K562 (cell line): ENCODE measurements around the gene MBP. TPM values are rescaled to one million over a fixed set of nuclear protein-coding genes. Genes with fewer than 3 reads are reported as not detected.

Experiments
- ATAC-seq: fragments of 200-7000 bp; cut with Tn5 transposase; 3 replicates; pipeline ENCODE4 v1.9.1; 2020; ENCODE audit warnings: moderate library complexity
- BruUV-seq: library from RNA; stranded (reverse); fragments of 400-500 nt; replicated peaks from 2 replicates; lab custom pipeline; 2021; lab: Mats Ljungman, UMichigan
- CTCF ChIA-PET: fragments of 300-600 bp; formaldehyde crosslinking; extraction: SDS; loops from one replicate; lab custom pipeline; 2021; ENCODE audit warnings: low intra/inter-chr PET ratio; lab: Yijun Ruan, JAX
- POLR2A ChIA-PET: fragments of 300-600, 350-650 bp; sonication (Branson Sonifier 250); formaldehyde crosslinking; extraction: SDS; loops from one replicate; lab custom pipeline; 2021; ENCODE audit warnings: antibody characterized with exemption, inconsistent platforms; lab: Yijun Ruan, JAX
- DNase-seq, 4 experiments: peaks; one replicate each; pipeline versions ENCODE4 v3.0.0 to v3.0.0-alpha.2; 2011 to 2018; ENCODE audit warnings: low spot score in 3 of 4, mixed read lengths in 3 of 4; ENCODE audit errors: extremely low read depth in 1 of 4
- FAIRE-seq: peaks from 2 replicates; lab custom pipeline; 2011; peaks lifted over from hg19 to GRCh38; lab: Jason Lieb, UNC
- H2AFZ ChIP-seq: 2 replicates; pipeline ENCODE4 v1.6.0; 2011; ENCODE audit warnings: low read depth, low read length, control low read depth, inconsistent platforms
- H3K27ac ChIP-seq: fragments of 200-600 bp; 3 replicates; pipeline ENCODE4 v1.8.0; 2011; ENCODE audit warnings: low read depth, mild to moderate bottlenecking, control low read depth, inconsistent platforms, low read length, moderate library complexity, mixed read lengths; ENCODE audit errors: extremely low read depth
- H3K27me3 ChIP-seq, 2 experiments: fragments of 300-600 bp in 1 of 2; 2 replicates in 1 of 2; 3 replicates in 1 of 2; pipeline versions ENCODE4 v1.6.0 to v1.8.0; 2011; ENCODE audit warnings: inconsistent platforms in 2 of 2, low read length in 2 of 2, mild to moderate bottlenecking in 1 of 2, mixed read lengths in 1 of 2, moderate library complexity in 1 of 2; ENCODE audit not compliant: control insufficient read depth in 2 of 2, insufficient read depth in 2 of 2
- H3K36me3 ChIP-seq: fragments of 300-600 bp; 3 replicates; pipeline ENCODE4 v1.8.0; 2011; ENCODE audit warnings: mild to moderate bottlenecking, low read length, inconsistent platforms; ENCODE audit not compliant: control insufficient read depth, insufficient read depth
- H3K4me1 ChIP-seq, 2 experiments: fragments of 200-600 bp in 1 of 2; replicated peaks in 1 of 2; 2 replicates in 1 of 2; 3 replicates in 1 of 2; pipeline versions ENCODE4 v1.5.1 to v1.8.0; 2011; ENCODE audit warnings: inconsistent platforms in 2 of 2, low read length in 2 of 2, mild to moderate bottlenecking in 1 of 2, mixed read lengths in 1 of 2, moderate library complexity in 1 of 2; ENCODE audit not compliant: control insufficient read depth in 2 of 2, insufficient read depth in 2 of 2
- H3K4me2 ChIP-seq: 2 replicates; pipeline ENCODE4 v1.6.1; 2011; ENCODE audit warnings: low read length, control low read depth, inconsistent platforms, mixed read lengths; ENCODE audit not compliant: insufficient read depth
- H3K4me3 ChIP-seq: fragments of 200-600 bp; sonication (generic), shearing (Covaris generic); 2 replicates; pipeline ENCODE4 v1.5.1; 2016; ENCODE audit warnings: control low read depth, inconsistent platforms
- H3K79me2 ChIP-seq: fragments of 200-600 bp; 3 replicates; pipeline ENCODE4 v1.8.0; 2011; ENCODE audit warnings: low read length, inconsistent platforms; ENCODE audit not compliant: control insufficient read depth, insufficient read depth
- H3K9ac ChIP-seq, 2 experiments: 2 replicates each; pipeline versions ENCODE4 v1.6.0 to v1.6.1; 2011; ENCODE audit warnings: low read depth in 2 of 2, low read length in 2 of 2, control low read depth in 1 of 2, inconsistent platforms in 1 of 2, mild to moderate bottlenecking in 1 of 2, mixed read lengths in 1 of 2; ENCODE audit not compliant: insufficient read depth in 1 of 2
- H3K9me1 ChIP-seq: one replicate; pipeline ENCODE4 v1.6.0; 2011; ENCODE audit warnings: inconsistent platforms, mild to moderate bottlenecking, low read length, moderate library complexity; ENCODE audit not compliant: control insufficient read depth, insufficient read depth
- H3K9me3 ChIP-seq: replicated peaks from 2 replicates; pipeline ENCODE4 v1.5.1; 2011; ENCODE audit warnings: low read depth, low read length, inconsistent platforms; ENCODE audit not compliant: control insufficient read depth, insufficient read depth
- H4K20me1 ChIP-seq: replicated peaks from 2 replicates; pipeline ENCODE4 v1.6.1; 2011; ENCODE audit warnings: low read length, inconsistent platforms, mixed read lengths; ENCODE audit not compliant: control insufficient read depth, insufficient read depth
- BCOR ChIP-seq: fragments of 450-650 bp; IDR thresholded peaks from 2 replicates; pipeline ENCODE4 v1.6.1; 2016
- FOXA3 ChIP-seq, 2 experiments: fragments of 450-650 bp in 1 of 2; sonication (generic) in 1 of 2; formaldehyde crosslinking; IDR thresholded peaks in 1 of 2; conservative IDR thresholded peaks in 1 of 2; 2 replicates each; pipeline versions ENCODE4 v1.4.0 to v1.8.0; 2020 to 2022; ENCODE audit warnings: mild to moderate bottlenecking in 2 of 2, missing genetic modification reagents in 1 of 2
- FOXK1 ChIP-seq: sonication (generic); formaldehyde crosslinking; IDR thresholded peaks from 2 replicates; pipeline ENCODE4 v1.8.0; 2022; ENCODE audit warnings: missing genetic modification reagents, mild to moderate bottlenecking, borderline replicate concordance
- HIVEP1 ChIP-seq: fragments of 250-450 bp; sonication (Bioruptor Pico); IDR thresholded peaks from 2 replicates; pipeline ENCODE4 v1.4.0; 2020; ENCODE audit warnings: mild to moderate bottlenecking
- HNRNPL ChIP-seq: fragments of 200-400 bp; formaldehyde crosslinking; IDR thresholded peaks from 2 replicates; pipeline ENCODE4 v1.6.1; 2017; ENCODE audit warnings: low read depth, mild to moderate bottlenecking, low read length
- NFIX ChIP-seq: fragments of 250-450 bp; sonication (Bioruptor Pico); IDR thresholded peaks from 2 replicates; pipeline ENCODE4 v1.4.0; 2020; ENCODE audit warnings: low read depth, mild to moderate bottlenecking, moderate library complexity
- NR2C1 ChIP-seq, 2 experiments: fragments of 450-650 bp; IDR thresholded peaks; 2 replicates each; pipeline ENCODE4 v1.6.1; 2017; ENCODE audit warnings: mild to moderate bottlenecking in 2 of 2, antibody characterized with exemption in 1 of 2, inconsistent platforms in 1 of 2, missing compliant biosample characterization in 1 of 2, missing genetic modification characterization in 1 of 2
- POLR2H ChIP-seq: IDR thresholded peaks from 2 replicates; pipeline ENCODE4 v1.6.1; 2016; ENCODE audit warnings: missing genetic modification characterization, low read depth, mild to moderate bottlenecking, control low read depth, missing compliant biosample characterization, moderate library complexity
- TARDBP ChIP-seq: fragments of 450-650 bp; IDR thresholded peaks from 2 replicates; pipeline ENCODE4 v1.6.1; 2016
- ZNF324 ChIP-seq: fragments of 250-450 bp; sonication (Bioruptor Pico); IDR thresholded peaks from 2 replicates; pipeline ENCODE4 v1.4.0; 2020; ENCODE audit warnings: mild to moderate bottlenecking
- WGBS: fragments of 100-300 bp; shearing (Covaris generic); methylation state at CpG from one replicate; pipeline ENCODE4 v1.1.6; 2016; ENCODE audit warnings: low coverage, mixed read lengths; ENCODE audit not compliant: insufficient coverage; ENCODE audit errors: missing lambda C conversion rate; 5-methylcytosine and 5-hydroxymethylcytosine counted together
- in situ Hi-C: fragments of 300-500 bp; cut with MboI; formaldehyde crosslinking; loops from 4 replicates; pipeline ENCODE4 v1.15.0; 2018; ENCODE audit warnings: inconsistent platforms, mixed read lengths
- intact Hi-C: fragments of 100-400 bp; cut with micrococcal nuclease; formaldehyde crosslinking; loops from 2 replicates; pipeline ENCODE4 v1.14.2; 2022
- polyA plus RNA-seq, 8 experiments: library from polyadenylated mRNA; depleted of rRNA in 4 of 8; stranded (reverse) in 5 of 8; unstranded in 3 of 8; fragments of >200 nt; fragmentation: Nextera tagmentation in 2 of 8; fragmentation: Illumina TruSeq in 1 of 8; extraction: Ambion mirVana in 2 of 8; extraction: Trizol in 1 of 8; gene quantifications; 2 replicates each; pipeline versions ENCODE4 v1.2.1 to v1.2.3, GENCODE V29; 2011 to 2014; ENCODE audit warnings: inconsistent platforms in 1 of 8, missing spikeins in 1 of 8
- total RNA-seq, 7 experiments: library from RNA; depleted of rRNA in 6 of 7; stranded (reverse); fragments of >200 nt in 6 of 7; fragmentation: Illumina TruSeq in 2 of 7; extraction: Trizol in 2 of 7; gene quantifications; 2 replicates each; pipeline versions ENCODE4 v1.2.1 to v1.2.3, GENCODE V29; 2011 to 2021; ENCODE audit warnings: low replicate concordance in 1 of 7
- TF ChIP-seq, protein P1 (sequence below): fragments of 200-800 bp; sonication (Bioruptor generic); IDR thresholded peaks from 2 replicates; pipeline ENCODE4 v1.6.1; 2016; ENCODE audit warnings: missing genetic modification characterization, missing compliant biosample characterization
- TF ChIP-seq, protein P2 (sequence below): fragments of 450-650 bp; IDR thresholded peaks from 2 replicates; pipeline ENCODE4 v1.7.1; 2018; ENCODE audit warnings: mild to moderate bottlenecking, low read depth; ENCODE audit not compliant: partially characterized antibody
- TF ChIP-seq, protein P3 (sequence below): fragments of 450-650 bp; IDR thresholded peaks from 2 replicates; pipeline ENCODE4 v1.6.1; 2018; ENCODE audit warnings: mild to moderate bottlenecking, low read depth; ENCODE audit not compliant: partially characterized antibody

The MBP gene
- total and polyA plus RNA-seq, 9 of the 15 experiments (the other 6 are each of a cell fraction or from before 2014, with no cell fraction given): 0.09 TPM; not detected in 8

DNA sequence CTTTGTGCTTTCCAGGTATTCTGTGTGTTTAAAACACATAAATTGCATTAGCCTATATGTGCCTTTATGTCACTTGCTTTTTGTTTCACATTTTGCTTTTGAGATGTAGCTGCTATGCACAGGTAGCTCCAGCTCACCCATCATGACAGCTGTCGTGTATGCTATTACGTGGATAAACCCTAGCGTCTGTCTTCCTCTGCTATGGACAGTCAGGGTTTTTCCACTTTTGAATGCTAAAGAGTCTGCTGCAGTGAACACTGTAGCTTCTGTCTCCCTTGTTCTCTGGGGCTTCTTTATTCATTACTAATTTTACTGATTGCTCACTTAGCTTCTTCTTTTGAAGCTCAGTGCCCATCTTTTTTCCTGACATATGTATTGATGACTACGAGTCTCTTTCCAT is 24.7 kb upstream of the MBP start:
- DNase-seq (no peak), ATAC-seq (no peak), FAIRE-seq (no peak)
- no peak overlapping the region for H2AFZ ChIP-seq
- H4K20me1 ChIP-seq: no peaks in the 10 kb centered on the region
- ChIA-PET CTCF (no interaction called here), POLR2A (no interaction called here)
- H3K4me1 ChIP-seq: no peaks in the 10 kb centered on the region
- no peaks in the 10 kb centered on the region for H3K79me2 ChIP-seq
- H3K9me3 ChIP-seq: no peaks in the 10 kb centered on the region
- no peaks in the 10 kb centered on the region for H3K9me1 ChIP-seq
- no peak overlapping the region for H3K27ac ChIP-seq
- H3K36me3 ChIP-seq: no peaks in the 10 kb centered on the region
- H3K4me3 ChIP-seq: no peak overlapping the region
- BruUV-seq: no TSS peak
- H3K27me3 ChIP-seq: peaks cover 11 to 14% of the 10 kb centered on the region in 2 experiments
- 0% methylated on average over 4 of the region's 4 CpGs for WGBS
- intact Hi-C loops (no loop called here), in situ Hi-C loops (no loop called here)
- no peak overlapping the region for H3K4me2 ChIP-seq
- H3K9ac ChIP-seq: no peak overlapping the region
- TF ChIP-seq HIVEP1 (CRISPR knock-in tag) (no peak), HNRNPL (no peak), FOXA3 (CRISPR knock-in tag; conservative IDR thresholded peaks at IDR 0.05 in 1 of 2, IDR thresholded peaks at IDR 0.05 in 1 of 2) (no peak), FOXK1 (no peak), TARDBP (no peak), NFIX (no peak), ZNF324 (CRISPR knock-in tag) (no peak), POLR2H (tag) (no peak), BCOR (no peak), NR2C1 (IDR thresholded peaks at IDR 0.05) (no peak), NR2C1 (tag; IDR thresholded peaks at IDR 0.05) (no peak)
- TF ChIP-seq, protein P1, sequence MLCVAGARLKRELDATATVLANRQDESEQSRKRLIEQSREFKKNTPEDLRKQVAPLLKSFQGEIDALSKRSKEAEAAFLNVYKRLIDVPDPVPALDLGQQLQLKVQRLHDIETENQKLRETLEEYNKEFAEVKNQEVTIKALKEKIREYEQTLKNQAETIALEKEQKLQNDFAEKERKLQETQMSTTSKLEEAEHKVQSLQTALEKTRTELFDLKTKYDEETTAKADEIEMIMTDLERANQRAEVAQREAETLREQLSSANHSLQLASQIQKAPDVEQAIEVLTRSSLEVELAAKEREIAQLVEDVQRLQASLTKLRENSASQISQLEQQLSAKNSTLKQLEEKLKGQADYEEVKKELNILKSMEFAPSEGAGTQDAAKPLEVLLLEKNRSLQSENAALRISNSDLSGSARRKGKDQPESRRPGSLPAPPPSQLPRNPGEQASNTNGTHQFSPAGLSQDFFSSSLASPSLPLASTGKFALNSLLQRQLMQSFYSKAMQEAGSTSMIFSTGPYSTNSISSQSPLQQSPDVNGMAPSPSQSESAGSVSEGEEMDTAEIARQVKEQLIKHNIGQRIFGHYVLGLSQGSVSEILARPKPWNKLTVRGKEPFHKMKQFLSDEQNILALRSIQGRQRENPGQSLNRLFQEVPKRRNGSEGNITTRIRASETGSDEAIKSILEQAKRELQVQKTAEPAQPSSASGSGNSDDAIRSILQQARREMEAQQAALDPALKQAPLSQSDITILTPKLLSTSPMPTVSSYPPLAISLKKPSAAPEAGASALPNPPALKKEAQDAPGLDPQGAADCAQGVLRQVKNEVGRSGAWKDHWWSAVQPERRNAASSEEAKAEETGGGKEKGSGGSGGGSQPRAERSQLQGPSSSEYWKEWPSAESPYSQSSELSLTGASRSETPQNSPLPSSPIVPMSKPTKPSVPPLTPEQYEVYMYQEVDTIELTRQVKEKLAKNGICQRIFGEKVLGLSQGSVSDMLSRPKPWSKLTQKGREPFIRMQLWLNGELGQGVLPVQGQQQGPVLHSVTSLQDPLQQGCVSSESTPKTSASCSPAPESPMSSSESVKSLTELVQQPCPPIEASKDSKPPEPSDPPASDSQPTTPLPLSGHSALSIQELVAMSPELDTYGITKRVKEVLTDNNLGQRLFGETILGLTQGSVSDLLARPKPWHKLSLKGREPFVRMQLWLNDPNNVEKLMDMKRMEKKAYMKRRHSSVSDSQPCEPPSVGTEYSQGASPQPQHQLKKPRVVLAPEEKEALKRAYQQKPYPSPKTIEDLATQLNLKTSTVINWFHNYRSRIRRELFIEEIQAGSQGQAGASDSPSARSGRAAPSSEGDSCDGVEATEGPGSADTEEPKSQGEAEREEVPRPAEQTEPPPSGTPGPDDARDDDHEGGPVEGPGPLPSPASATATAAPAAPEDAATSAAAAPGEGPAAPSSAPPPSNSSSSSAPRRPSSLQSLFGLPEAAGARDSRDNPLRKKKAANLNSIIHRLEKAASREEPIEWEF (CRISPR knock-in tag): no peak
- TF ChIP-seq, protein P2, sequence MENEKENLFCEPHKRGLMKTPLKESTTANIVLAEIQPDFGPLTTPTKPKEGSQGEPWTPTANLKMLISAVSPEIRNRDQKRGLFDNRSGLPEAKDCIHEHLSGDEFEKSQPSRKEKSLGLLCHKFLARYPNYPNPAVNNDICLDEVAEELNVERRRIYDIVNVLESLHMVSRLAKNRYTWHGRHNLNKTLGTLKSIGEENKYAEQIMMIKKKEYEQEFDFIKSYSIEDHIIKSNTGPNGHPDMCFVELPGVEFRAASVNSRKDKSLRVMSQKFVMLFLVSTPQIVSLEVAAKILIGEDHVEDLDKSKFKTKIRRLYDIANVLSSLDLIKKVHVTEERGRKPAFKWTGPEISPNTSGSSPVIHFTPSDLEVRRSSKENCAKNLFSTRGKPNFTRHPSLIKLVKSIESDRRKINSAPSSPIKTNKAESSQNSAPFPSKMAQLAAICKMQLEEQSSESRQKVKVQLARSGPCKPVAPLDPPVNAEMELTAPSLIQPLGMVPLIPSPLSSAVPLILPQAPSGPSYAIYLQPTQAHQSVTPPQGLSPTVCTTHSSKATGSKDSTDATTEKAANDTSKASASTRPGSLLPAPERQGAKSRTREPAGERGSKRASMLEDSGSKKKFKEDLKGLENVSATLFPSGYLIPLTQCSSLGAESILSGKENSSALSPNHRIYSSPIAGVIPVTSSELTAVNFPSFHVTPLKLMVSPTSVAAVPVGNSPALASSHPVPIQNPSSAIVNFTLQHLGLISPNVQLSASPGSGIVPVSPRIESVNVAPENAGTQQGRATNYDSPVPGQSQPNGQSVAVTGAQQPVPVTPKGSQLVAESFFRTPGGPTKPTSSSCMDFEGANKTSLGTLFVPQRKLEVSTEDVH: no peak
- TF ChIP-seq, protein P3, sequence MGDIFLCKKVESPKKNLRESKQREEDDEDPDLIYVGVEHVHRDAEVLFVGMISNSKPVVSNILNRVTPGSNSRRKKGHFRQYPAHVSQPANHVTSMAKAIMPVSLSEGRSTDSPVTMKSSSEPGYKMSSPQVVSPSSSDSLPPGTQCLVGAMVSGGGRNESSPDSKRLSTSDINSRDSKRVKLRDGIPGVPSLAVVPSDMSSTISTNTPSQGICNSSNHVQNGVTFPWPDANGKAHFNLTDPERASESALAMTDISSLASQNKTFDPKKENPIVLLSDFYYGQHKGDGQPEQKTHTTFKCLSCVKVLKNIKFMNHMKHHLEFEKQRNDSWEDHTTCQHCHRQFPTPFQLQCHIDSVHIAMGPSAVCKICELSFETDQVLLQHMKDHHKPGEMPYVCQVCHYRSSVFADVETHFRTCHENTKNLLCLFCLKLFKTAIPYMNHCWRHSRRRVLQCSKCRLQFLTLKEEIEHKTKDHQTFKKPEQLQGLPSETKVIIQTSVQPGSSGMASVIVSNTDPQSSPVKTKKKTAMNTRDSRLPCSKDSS: no peak
